GM12878 (cell line): ENCODE measurements around the gene ADD1. TPM values are rescaled to one million over a fixed set of nuclear protein-coding genes. Genes with fewer than 3 reads are reported as not detected.

ENCODE experiments used
- ATAC-seq: fragments of 200-7000 bp; cut with Tn5 transposase; 3 replicates; pipeline ENCODE4 v1.9.1; 2020; ENCODE audit warnings: mild to moderate bottlenecking, moderate library complexity
- BruUV-seq: library from RNA; stranded (reverse); fragments of 400-500 nt; replicated peaks from 2 replicates; lab custom pipeline; 2021; lab: Mats Ljungman, UMichigan
- CTCF ChIA-PET: fragments of 300-600 bp; sonication (Branson Sonifier 250); formaldehyde crosslinking; extraction: SDS; loops from one replicate; lab custom pipeline; 2021; ENCODE audit warnings: inconsistent platforms; lab: Yijun Ruan, JAX
- POLR2A ChIA-PET: fragments of 350-600 bp; formaldehyde crosslinking; extraction: SDS; loops from one replicate; lab custom pipeline; 2021; ENCODE audit warnings: inconsistent platforms; lab: Charles Lee
- RAD21 ChIA-PET: fragments of 300-600 bp; sonication (Branson Sonifier 250); formaldehyde crosslinking; loops from one replicate; lab custom pipeline; 2023; ENCODE audit warnings: antibody characterized with exemption; ENCODE audit not compliant: unreplicated experiment; lab: Charles Lee
- SMC1A ChIA-PET: fragments of 300-600 bp; sonication (Branson Sonifier 250); formaldehyde crosslinking; loops from one replicate; lab custom pipeline; 2023; ENCODE audit not compliant: unreplicated experiment, uncharacterized antibody; lab: Charles Lee
- DNase-seq: peaks from one replicate; pipeline ENCODE4 v3.0.0-alpha.2; 2011; ENCODE audit warnings: low read depth, low spot score
- FAIRE-seq: peaks from 3 replicates; lab custom pipeline; 2011; peaks lifted over from hg19 to GRCh38; lab: Jason Lieb, UNC
- H2AFZ ChIP-seq: 2 replicates; pipeline ENCODE4 v1.6.0; 2011; ENCODE audit warnings: low read depth, low read length, control low read depth; ENCODE audit not compliant: control insufficient read depth
- H3K27ac ChIP-seq: 2 replicates; pipeline ENCODE4 v1.5.1; 2011; ENCODE audit warnings: control low read depth; ENCODE audit not compliant: control insufficient read depth, insufficient read depth
- H3K27me3 ChIP-seq, 2 experiments: replicated peaks in 1 of 2; 2 replicates each; pipeline versions ENCODE4 v1.6.0 to v1.6.1; 2011; ENCODE audit warnings: low read length in 1 of 2; ENCODE audit not compliant: control insufficient read depth in 2 of 2, insufficient read depth in 2 of 2
- H3K36me3 ChIP-seq, 2 experiments: 2 replicates each; pipeline ENCODE4 v1.5.1; 2011; ENCODE audit warnings: low read length in 1 of 2; ENCODE audit not compliant: control insufficient read depth in 2 of 2, insufficient read depth in 2 of 2
- H3K4me1 ChIP-seq: 2 replicates; pipeline ENCODE4 v1.6.1; 2011; ENCODE audit warnings: mild to moderate bottlenecking, low read length, moderate library complexity, mixed read lengths; ENCODE audit not compliant: control insufficient read depth, insufficient read depth
- H3K4me2 ChIP-seq: 2 replicates; pipeline ENCODE4 v1.6.0; 2011; ENCODE audit warnings: control low read depth; ENCODE audit not compliant: control insufficient read depth, insufficient read depth
- H3K4me3 ChIP-seq: fragments of 200-600 bp; sonication (generic); 2 replicates; pipeline ENCODE4 v1.5.1; 2016
- H3K79me2 ChIP-seq: 2 replicates; pipeline ENCODE4 v1.6.0; 2011; ENCODE audit warnings: low read length; ENCODE audit not compliant: control insufficient read depth, insufficient read depth
- H3K9ac ChIP-seq: 2 replicates; pipeline ENCODE4 v1.8.0; 2011; ENCODE audit warnings: low read length, control low read depth, mixed read lengths; ENCODE audit not compliant: control insufficient read depth, insufficient read depth
- H3K9me3 ChIP-seq: replicated peaks from 3 replicates; pipeline ENCODE4 v1.5.1; 2011; ENCODE audit warnings: mild to moderate bottlenecking, low read length; ENCODE audit not compliant: control insufficient read depth, insufficient read depth
- H4K20me1 ChIP-seq: 2 replicates; pipeline ENCODE4 v1.6.0; 2011; ENCODE audit not compliant: control insufficient read depth, insufficient read depth
- JUNB ChIP-seq: IDR thresholded peaks from 2 replicates; pipeline ENCODE4 v1.6.1; 2016; ENCODE audit warnings: antibody characterized with exemption, mild to moderate bottlenecking
- POLR2AphosphoS2 ChIP-seq: IDR thresholded peaks from 2 replicates; pipeline ENCODE4 v1.6.1; 2011; ENCODE audit warnings: low read depth, mild to moderate bottlenecking, low read length, improper control_type of control experiment, moderate library complexity
- RELA ChIP-seq: fragments of 450-650 bp; IDR thresholded peaks from 2 replicates; pipeline ENCODE4 v1.8.0; 2014; ENCODE audit warnings: borderline replicate concordance; ENCODE audit not compliant: partially characterized antibody
- WGBS: methylation state at CpG from one replicate; pipeline ENCODE4 v1.1.6; 2016; ENCODE audit warnings: low lambda C conversion rate; ENCODE audit not compliant: insufficient replicate concordance, insufficient coverage; ENCODE audit errors: missing lambda C conversion rate; 5-methylcytosine and 5-hydroxymethylcytosine counted together
- in situ Hi-C: fragments of 300-500 bp; cut with MboI; formaldehyde crosslinking; loops from 9 replicates; pipeline ENCODE4 v1.14.3; 2018; ENCODE audit warnings: mixed read lengths
- intact Hi-C: fragments of 100-400 bp; cut with micrococcal nuclease; formaldehyde crosslinking; loops from one replicate; pipeline ENCODE4 v1.14.2; 2022; ENCODE audit not compliant: unreplicated experiment
- polyA plus RNA-seq, 11 experiments: library from polyadenylated mRNA; depleted of rRNA in 4 of 11; unstranded in 6 of 11; stranded (reverse) in 5 of 11; fragments of >200 nt; fragmentation: Nextera tagmentation in 4 of 11; fragmentation: Illumina TruSeq in 1 of 11; extraction: Ambion mirVana in 4 of 11; extraction: Trizol in 1 of 11; gene quantifications; 1 replicate in 1 of 11; 2 replicates in 10 of 11; pipeline versions ENCODE4 v1.2.1 to v1.2.3, GENCODE V29; 2011 to 2016; ENCODE audit warnings: inconsistent platforms in 2 of 11, missing spikeins in 2 of 11, low read depth in 1 of 11
- total RNA-seq, 4 experiments: library from RNA; depleted of rRNA in 3 of 4; stranded (reverse); fragments of >200 nt in 3 of 4; fragmentation: Illumina TruSeq in 1 of 4; extraction: Trizol in 1 of 4; gene quantifications; 2 replicates each; pipeline versions ENCODE4 v1.2.1 to v1.2.3, GENCODE V29; 2013 to 2021
- TF ChIP-seq, protein P1 (sequence below): IDR thresholded peaks from 2 replicates; pipeline ENCODE4 v1.6.1; 2012; ENCODE audit warnings: low read length, inconsistent platforms

Gene ADD1
- total and polyA plus RNA-seq, 10 of the 15 experiments (the other 5 are each of a cell fraction or from before 2014, with no cell fraction given) = 21.6 to 182 (median 105) TPM

DNA sequence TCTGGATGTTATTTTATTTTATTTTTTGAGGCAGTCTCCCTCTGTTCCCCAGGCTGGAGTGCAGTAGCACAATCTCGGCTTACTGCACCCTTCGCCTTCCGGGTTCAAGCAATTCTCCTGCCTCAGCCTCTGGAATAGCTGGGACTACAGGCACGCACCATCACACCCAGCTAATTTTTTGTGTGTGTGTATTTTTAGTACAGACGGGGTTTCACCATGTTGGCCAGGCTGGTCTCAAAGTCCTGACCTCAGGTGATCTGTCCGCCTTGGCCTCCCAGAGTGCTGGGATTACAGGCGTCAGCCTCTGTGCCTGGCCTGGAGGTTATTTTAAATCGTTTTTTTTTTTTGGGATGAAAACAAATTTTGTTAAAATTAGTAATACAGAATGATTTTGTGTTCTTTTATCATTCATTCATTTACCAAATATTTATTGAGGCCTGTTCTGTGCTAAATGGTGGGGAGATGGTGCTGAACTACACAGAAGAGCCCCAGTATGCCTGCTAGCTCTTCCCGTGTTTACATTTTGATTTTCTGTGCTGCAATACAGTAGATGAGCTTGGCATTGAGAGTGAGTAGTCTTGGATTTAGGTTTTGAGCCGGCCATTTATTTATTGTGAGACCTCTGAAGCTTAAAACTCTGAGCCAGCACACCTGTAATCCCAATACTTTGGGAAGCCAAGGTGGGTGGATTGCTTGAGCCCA lies 22.7 kb downstream of the ADD1 start:
- in situ Hi-C loops (no loop called here), intact Hi-C loops (no loop called here)
- TF ChIP-seq JUNB = no peak
- no peak for TF ChIP-seq RELA
- TF ChIP-seq POLR2AphosphoS2 = no peak
- TF ChIP-seq, protein P1, sequence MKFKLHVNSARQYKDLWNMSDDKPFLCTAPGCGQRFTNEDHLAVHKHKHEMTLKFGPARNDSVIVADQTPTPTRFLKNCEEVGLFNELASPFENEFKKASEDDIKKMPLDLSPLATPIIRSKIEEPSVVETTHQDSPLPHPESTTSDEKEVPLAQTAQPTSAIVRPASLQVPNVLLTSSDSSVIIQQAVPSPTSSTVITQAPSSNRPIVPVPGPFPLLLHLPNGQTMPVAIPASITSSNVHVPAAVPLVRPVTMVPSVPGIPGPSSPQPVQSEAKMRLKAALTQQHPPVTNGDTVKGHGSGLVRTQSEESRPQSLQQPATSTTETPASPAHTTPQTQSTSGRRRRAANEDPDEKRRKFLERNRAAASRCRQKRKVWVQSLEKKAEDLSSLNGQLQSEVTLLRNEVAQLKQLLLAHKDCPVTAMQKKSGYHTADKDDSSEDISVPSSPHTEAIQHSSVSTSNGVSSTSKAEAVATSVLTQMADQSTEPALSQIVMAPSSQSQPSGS = no peak
- no peak for ATAC-seq
- H4K20me1 ChIP-seq = peaks cover 3% of the 10 kb centered on the region; the same call in 1 of the 2 replicates
- H3K4me2 ChIP-seq = no peak overlapping the region
- peaks cover 0 to 3% of the 10 kb centered on the region in 2 experiments; a peak in 1 of 4 replicates for H3K36me3 ChIP-seq
- H3K27me3 ChIP-seq = no peaks in the 10 kb centered on the region
- no peaks in the 10 kb centered on the region for H3K9me3 ChIP-seq
- H3K9ac ChIP-seq = no peak overlapping the region
- H3K4me1 ChIP-seq = peaks cover 15% of the 10 kb centered on the region
- ChIA-PET RAD21 (no interaction called here), SMC1A (interaction anchor here (0.6 to 1.7 kb wide), 4 partner anchors 11 to 21 kb away, joined by 3 to 10 read pairs (median 4); no protein-coding TSS in a partner anchor), CTCF (interaction anchor here (0.9 to 1.6 kb wide), 4 partner anchors 9 to 102 kb away, joined by 3 to 4 read pairs (median 3); no protein-coding TSS in a partner anchor), POLR2A (interaction anchor here (2.0 kb wide), 1 partner anchor 13 kb away, joined by 6 read pairs; no protein-coding TSS in a partner anchor)
- WGBS = 95% methylated on average over 10 of the region's 10 CpGs
- FAIRE-seq = no peak
- H3K27ac ChIP-seq = no peak overlapping the region
- H3K79me2 ChIP-seq = peaks cover 40% of the 10 kb centered on the region
- DNase-seq = no peak
- BruUV-seq = no TSS peak
- H3K4me3 ChIP-seq = no peak overlapping the region
- no peak overlapping the region for H2AFZ ChIP-seq
